HUES48 (cell line): Measurements from ENCODE around the gene GNG2.

Source experiments
- H3K27ac ChIP-seq: one replicate; pipeline ENCODE4 v1.7.0; 2013; ENCODE audit warnings: low read depth, low read length, inconsistent platforms
- H3K27me3 ChIP-seq: 2 replicates; pipeline ENCODE4 v1.6.1; 2013; ENCODE audit warnings: mild to moderate bottlenecking, low read length; ENCODE audit not compliant: control insufficient read depth, insufficient read depth
- H3K36me3 ChIP-seq: 2 replicates; pipeline ENCODE4 v1.6.1; 2013; ENCODE audit warnings: low read length; ENCODE audit not compliant: control insufficient read depth, insufficient read depth
- H3K4me1 ChIP-seq: 2 replicates; pipeline ENCODE4 v1.6.1; 2013; ENCODE audit warnings: mild to moderate bottlenecking, low read length; ENCODE audit not compliant: control insufficient read depth, insufficient read depth
- H3K4me3 ChIP-seq: 2 replicates; pipeline ENCODE4 v1.5.1; 2013; ENCODE audit warnings: mild to moderate bottlenecking, low read depth, low read length
- H3K9ac ChIP-seq: 2 replicates; pipeline ENCODE4 v1.6.1; 2013; ENCODE audit warnings: mild to moderate bottlenecking, low read depth, low read length, moderate library complexity
- H3K9me3 ChIP-seq: 2 replicates; pipeline ENCODE4 v1.6.1; 2013; ENCODE audit warnings: low read length; ENCODE audit not compliant: control insufficient read depth, insufficient read depth

GNG2 gene

DNA sequence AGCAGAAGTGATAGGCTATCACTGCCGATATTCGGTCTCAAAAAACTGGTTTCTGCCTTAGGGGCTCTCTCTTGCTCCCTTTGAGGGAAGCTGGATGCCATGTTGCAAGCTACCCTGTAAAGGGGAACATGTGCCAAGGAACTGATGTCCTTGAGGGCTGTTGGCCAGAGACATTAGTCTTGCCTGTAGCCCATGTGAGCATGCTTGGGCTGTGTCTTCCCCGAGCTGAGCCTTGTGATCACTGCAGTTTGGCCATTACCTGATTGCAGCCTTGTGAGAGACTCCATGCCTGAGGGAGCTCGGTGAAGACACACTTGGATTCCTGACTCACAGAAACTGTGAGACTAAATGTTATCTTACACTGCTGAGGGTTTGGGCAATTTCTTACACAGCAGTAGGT is 147.7 kb downstream of the GNG2 start:
- no peaks in the 10 kb centered on the region for H3K9me3 ChIP-seq
- peaks cover 29% of the 10 kb centered on the region for H3K4me1 ChIP-seq
- no peak overlapping the region for H3K9ac ChIP-seq
- H3K36me3 ChIP-seq = peaks cover 90% of the 10 kb centered on the region
- H3K4me3 ChIP-seq = no peak overlapping the region
- H3K27me3 ChIP-seq = no peaks in the 10 kb centered on the region
- H3K27ac ChIP-seq = no peak overlapping the region

DNA sequence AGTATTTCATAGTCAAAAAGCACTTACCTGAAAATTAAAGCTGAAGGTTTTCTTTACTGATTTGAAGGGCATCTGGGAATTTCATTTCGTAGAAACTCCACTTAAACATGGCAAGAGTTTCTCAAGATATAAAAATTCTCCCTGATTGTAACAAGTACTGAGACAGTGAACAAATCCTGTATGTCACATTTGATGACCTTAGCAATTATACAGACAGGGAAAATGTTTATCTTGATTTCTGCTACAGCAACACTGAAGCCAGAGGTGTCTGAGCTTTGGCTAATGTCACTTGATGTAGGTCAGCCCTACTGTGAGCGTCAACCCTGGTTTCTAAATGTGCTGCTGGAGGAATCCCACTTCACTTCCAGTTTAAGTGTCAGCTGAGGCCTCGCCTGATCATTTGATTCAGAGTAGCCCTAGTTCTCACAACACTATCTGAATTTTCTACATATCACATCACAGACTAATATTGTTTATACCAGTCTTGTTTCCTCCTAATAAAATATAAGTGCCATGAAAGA is 149.8 kb downstream of the GNG2 start:
- no peak overlapping the region for H3K4me3 ChIP-seq
- H3K27me3 ChIP-seq = no peaks in the 10 kb centered on the region
- H3K9ac ChIP-seq = no peak overlapping the region
- H3K36me3 ChIP-seq = peaks cover 69% of the 10 kb centered on the region
- H3K27ac ChIP-seq = no peak overlapping the region
- H3K9me3 ChIP-seq = no peaks in the 10 kb centered on the region
- peaks cover 38% of the 10 kb centered on the region for H3K4me1 ChIP-seq

- Histone ChIP-seq H3K4me3 (no peak overlapping the region), H3K9me3 (no peaks in the 10 kb centered on the region), H3K4me1 (peaks cover 27% of the 10 kb centered on the region), H3K27ac (no peak overlapping the region), H3K27me3 (no peaks in the 10 kb centered on the region), H3K36me3 (peaks cover 56% of the 10 kb centered on the region), H3K9ac (no peak overlapping the region)
Measured at GRCh38 chr14:52011523-52011922, 151.1 kb downstream of the GNG2 start.

- H3K27me3 ChIP-seq = no peaks in the 10 kb centered on the region
- peaks cover 45% of the 10 kb centered on the region for H3K36me3 ChIP-seq
- no peaks in the 10 kb centered on the region for H3K9me3 ChIP-seq
- H3K9ac ChIP-seq = no peak overlapping the region
- H3K4me1 ChIP-seq = peaks cover 16% of the 10 kb centered on the region
- no peak overlapping the region for H3K4me3 ChIP-seq
- H3K27ac ChIP-seq = no peak overlapping the region
Measured at GRCh38 chr14:52012635-52013034, 152.2 kb downstream of the GNG2 start.

GRCh38 chr14:52013984-52014600 is 153.7 kb downstream of the GNG2 start:
- H3K4me1 ChIP-seq = peaks cover 15% of the 10 kb centered on the region
- no peaks in the 10 kb centered on the region for H3K27me3 ChIP-seq
- peak overlapping the region; percentile 48 for H3K27ac ChIP-seq
- H3K9me3 ChIP-seq = no peaks in the 10 kb centered on the region
- H3K9ac ChIP-seq = no peak overlapping the region
- H3K36me3 ChIP-seq = peaks cover 30% of the 10 kb centered on the region
- no peak overlapping the region for H3K4me3 ChIP-seq

DNA sequence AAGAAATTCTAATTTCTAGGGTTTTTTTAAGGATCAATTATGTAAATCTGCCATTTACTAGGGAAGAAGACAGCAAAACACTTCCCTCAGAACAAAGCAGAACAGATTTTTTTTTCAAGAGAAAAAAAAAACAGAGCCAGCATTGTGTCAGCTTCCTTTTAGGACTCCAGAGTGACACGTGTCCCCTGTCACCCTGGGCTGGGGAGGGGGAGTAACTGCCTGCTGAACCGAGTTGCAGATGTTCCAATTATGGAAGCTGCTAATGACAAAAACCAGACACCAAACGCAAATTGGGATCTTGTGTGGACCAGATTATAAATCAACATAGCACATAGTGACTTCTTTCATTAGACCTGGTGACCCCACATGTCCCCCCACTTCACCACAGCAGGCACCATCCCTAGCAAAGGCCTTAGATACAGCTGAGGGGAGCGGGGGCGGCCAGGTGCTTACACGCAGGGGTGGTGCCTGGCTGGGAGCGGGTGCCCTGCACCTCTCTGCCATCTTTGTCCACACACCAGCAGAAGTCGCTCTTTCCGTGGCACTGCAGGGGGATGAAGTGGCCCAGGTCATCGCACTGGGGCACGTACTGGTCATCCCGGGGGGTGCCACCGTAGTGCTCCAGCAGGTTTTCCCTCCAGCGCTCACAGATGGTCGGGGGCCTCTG is 154.3 kb downstream of the GNG2 start:
- Histone ChIP-seq H3K27me3 (no peaks in the 10 kb centered on the region), H3K9ac (no peak overlapping the region), H3K9me3 (no peaks in the 10 kb centered on the region), H3K27ac (no peak overlapping the region), H3K4me1 (peaks cover 15% of the 10 kb centered on the region), H3K4me3 (no peak overlapping the region), H3K36me3 (peaks cover 24% of the 10 kb centered on the region)

DNA sequence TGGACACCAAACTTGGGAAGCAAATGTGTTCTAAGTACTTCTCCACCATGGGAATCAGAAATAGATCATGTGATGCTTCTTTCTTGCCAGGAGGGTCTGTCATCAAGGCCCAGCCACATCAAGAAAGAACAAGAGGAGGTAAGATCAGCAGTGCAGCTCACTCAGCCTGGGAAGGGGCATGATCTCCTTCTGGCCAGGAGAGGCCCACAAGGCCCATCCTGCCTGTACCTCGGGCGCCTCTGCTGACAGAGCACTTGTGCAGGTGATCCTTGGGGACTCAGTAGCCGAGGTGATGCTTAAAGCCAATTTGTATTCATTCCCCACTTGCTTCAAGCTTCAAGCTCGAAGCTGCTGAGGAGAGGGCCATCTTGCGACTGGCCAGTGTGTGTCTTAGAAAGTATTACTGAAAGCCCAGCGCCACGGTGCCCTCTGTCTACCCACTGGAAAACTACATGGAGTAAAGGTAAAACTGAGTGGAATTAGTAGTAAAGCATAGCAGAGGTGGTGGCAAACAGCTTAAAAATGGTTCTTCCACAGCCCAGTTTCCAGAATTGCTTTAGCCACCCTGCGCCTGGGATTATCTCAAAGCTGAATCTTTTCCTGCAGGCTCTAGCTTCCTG is 155.1 kb downstream of the GNG2 start:
- Histone ChIP-seq H3K27ac (no peak overlapping the region), H3K4me1 (peaks cover 21% of the 10 kb centered on the region), H3K4me3 (no peak overlapping the region), H3K27me3 (no peaks in the 10 kb centered on the region), H3K9ac (no peak overlapping the region), H3K9me3 (no peaks in the 10 kb centered on the region), H3K36me3 (peaks cover 16% of the 10 kb centered on the region)

DNA sequence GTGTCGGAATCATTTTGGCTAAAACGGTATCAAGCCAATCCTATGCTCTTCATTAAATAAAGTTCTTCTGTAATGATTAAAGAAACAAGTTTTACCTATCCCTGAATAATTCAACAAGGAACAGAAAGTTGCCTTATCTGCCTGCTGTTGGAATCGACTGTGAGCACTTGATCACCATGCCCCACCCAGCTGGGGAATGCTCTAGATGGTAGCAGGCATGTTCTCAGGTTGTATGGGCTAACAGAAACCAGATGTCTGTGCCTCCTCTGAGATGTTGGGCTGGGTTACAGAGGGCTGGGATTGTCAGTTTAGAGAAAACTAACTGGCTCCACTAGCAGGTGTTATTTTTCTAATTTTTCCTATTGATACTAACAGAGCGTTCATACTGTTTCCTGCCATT is 157.8 kb downstream of the GNG2 start:
- Histone ChIP-seq H3K4me1 (peaks cover 30% of the 10 kb centered on the region), H3K9ac (no peak overlapping the region), H3K27me3 (no peaks in the 10 kb centered on the region), H3K4me3 (no peak overlapping the region), H3K36me3 (no peaks in the 10 kb centered on the region), H3K27ac (no peak overlapping the region), H3K9me3 (no peaks in the 10 kb centered on the region)

DNA sequence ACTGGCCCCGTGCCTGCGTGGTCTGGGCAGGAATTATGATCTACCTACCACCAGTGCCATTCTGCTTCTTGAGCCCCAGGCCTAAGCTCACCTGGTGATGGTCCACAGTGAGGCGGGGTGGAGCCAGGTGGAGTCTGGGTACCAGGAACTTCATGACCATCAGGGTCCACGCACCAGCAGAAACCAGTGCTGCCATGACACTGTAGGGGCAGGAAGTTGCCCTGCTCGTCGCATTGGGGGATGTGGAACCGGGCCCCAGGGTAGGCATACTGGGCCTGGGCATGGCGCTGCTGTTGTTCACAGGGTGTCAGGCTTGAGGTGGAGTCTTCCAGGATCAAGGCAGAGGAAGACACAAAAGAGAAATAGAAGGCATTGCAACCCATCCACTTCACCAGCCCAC is 158.6 kb downstream of the GNG2 start:
- Histone ChIP-seq H3K27ac (no peak overlapping the region), H3K4me1 (peaks cover 23% of the 10 kb centered on the region), H3K36me3 (no peaks in the 10 kb centered on the region), H3K9ac (no peak overlapping the region), H3K9me3 (no peaks in the 10 kb centered on the region), H3K4me3 (no peak overlapping the region), H3K27me3 (no peaks in the 10 kb centered on the region)
